HG02981 (cell line): ENCODE measurements around the gene TJP3.

Experiments
- ATAC-seq: cut with Tn5 transposase; IDR thresholded peaks from one replicate; pipeline ENCODE4 v1.9.1; 2021; ENCODE audit warnings: mild to moderate bottlenecking, moderate library complexity; ENCODE audit not compliant: unreplicated experiment

TJP3 gene

GRCh38 chr19:3767050-3767449 lies 58.9 kb downstream of the TJP3 start:
- ATAC-seq = no peak

- ATAC-seq = no peak
Measured at GRCh38 chr19:3768015-3768747, 60.0 kb downstream of the TJP3 start.

GRCh38 chr19:3768748-3769099 lies 60.5 kb downstream of the TJP3 start:
- no peak for ATAC-seq

GRCh38 chr19:3769494-3769893 lies 61.3 kb downstream of the TJP3 start:
- no peak for ATAC-seq

GRCh38 chr19:3770136-3770999 lies 62.2 kb downstream of the TJP3 start:
- ATAC-seq = no peak

GRCh38 chr19:3771000-3771905 lies 63.1 kb downstream of the TJP3 start:
- no peak for ATAC-seq

- no peak for ATAC-seq
Measured at GRCh38 chr19:3771906-3772455, 63.8 kb downstream of the TJP3 start, which contains the start of gene RAX2. Gene RAX2, minus strand, starts transcription at chr19:3772228. Its CDS starts 486 bp downstream, at chr19:3771742.

GRCh38 chr19:3773814-3774515 lies 65.8 kb downstream of the TJP3 start:
- ATAC-seq = no peak

GRCh38 chr19:3774621-3775373 lies 66.6 kb downstream of the TJP3 start:
- ATAC-seq = no peak

- ATAC-seq = no peak
Measured at GRCh38 chr19:3775374-3775711, 67.2 kb downstream of the TJP3 start.

GRCh38 chr19:3775831-3776230 lies 67.6 kb downstream of the TJP3 start:
- ATAC-seq = no peak

GRCh38 chr19:3776479-3777040 lies 68.4 kb downstream of the TJP3 start:
- ATAC-seq = no peak

GRCh38 chr19:3778104-3778867 lies 70.1 kb downstream of the TJP3 start:
- ATAC-seq = no peak

GRCh38 chr19:3778899-3779723 lies 70.9 kb downstream of the TJP3 start:
- ATAC-seq = no peak

GRCh38 chr19:3780786-3781304 lies 72.7 kb downstream of the TJP3 start:
- no peak for ATAC-seq

- no peak for ATAC-seq
Measured at GRCh38 chr19:3781603-3782002, 73.4 kb downstream of the TJP3 start.

GRCh38 chr19:3782330-3782729 lies 74.1 kb downstream of the TJP3 start:
- no peak for ATAC-seq
